GM12891 (cell line): ENCODE data around the gene LSM4.
"Not testable (repeated sequence)": the region's sequence is repeated elsewhere in the genome, so short reads cannot be mapped to it uniquely, and the experiment has no call there.

Experiments used
- DNase-seq: peaks from one replicate; pipeline ENCODE4 v3.0.0; 2011; ENCODE audit warnings: low spot score; ENCODE audit not compliant: insufficient read length
- FAIRE-seq: peaks from 2 replicates; lab custom pipeline; 2011; peaks lifted over from hg19 to GRCh38; lab: Jason Lieb, UNC
- PAX5 ChIP-seq: IDR thresholded peaks from 2 replicates; pipeline ENCODE4 v1.6.1; 2011; ENCODE audit warnings: low read length, moderate library complexity, mild to moderate bottlenecking; ENCODE audit not compliant: insufficient read depth, severe bottlenecking
- POLR2A ChIP-seq: IDR thresholded peaks from 2 replicates; pipeline ENCODE4 v1.6.1; 2011; ENCODE audit warnings: low read depth, low read length, control low read depth
- POLR2AphosphoS5 ChIP-seq: IDR thresholded peaks from 2 replicates; pipeline ENCODE4 v1.6.1; 2011; ENCODE audit warnings: low read depth, low read length, control low read depth
- POU2F2 ChIP-seq: IDR thresholded peaks from 2 replicates; pipeline ENCODE4 v1.6.1; 2011; ENCODE audit warnings: low read depth, mild to moderate bottlenecking, control low read depth, low read length, moderate library complexity
- SPI1 ChIP-seq: IDR thresholded peaks from 2 replicates; pipeline ENCODE4 v1.6.1; 2011; ENCODE audit warnings: low read depth, low read length, control low read depth
- TAF1 ChIP-seq: IDR thresholded peaks from 2 replicates; pipeline ENCODE4 v1.6.1; 2011; ENCODE audit warnings: low read depth, low read length, control low read depth

LSM4 gene

DNA sequence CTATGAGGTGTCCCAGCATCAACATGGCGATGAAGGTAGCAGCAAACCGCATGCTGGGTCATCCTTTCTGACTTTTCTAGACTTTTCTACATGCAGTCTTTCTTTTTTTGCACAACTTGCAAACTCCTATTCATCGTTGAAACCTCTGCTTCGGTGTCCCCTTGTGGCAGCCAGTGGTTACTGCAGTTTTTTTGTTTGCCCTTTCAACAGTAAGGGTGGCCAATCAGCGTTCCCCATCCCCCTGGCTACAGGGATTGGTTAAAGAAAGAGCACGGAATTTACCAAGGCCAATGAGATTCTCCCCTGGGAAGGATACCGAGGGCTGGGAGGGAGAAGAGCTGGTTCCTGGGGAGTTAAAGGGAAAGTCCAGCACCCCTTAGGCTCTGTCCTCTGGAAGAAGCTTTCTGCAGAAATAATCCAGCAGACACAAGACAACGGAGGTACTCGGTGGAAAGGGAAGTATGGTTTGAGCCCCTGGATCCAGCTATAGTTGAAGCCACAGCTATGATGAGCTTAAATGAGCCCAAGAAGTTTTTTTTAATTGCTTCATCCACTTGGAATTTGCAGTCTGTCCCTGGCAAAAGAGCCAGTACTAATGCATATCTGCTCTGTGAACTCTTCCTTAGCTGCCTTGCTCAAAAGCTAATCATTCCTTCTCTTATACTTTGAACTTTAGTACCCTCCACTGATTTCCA, 5.6 kb upstream of the LSM4 start:
- FAIRE-seq (peak; percentile 86), DNase-seq (peak; percentile 86)
- no peak for TF ChIP-seq POLR2A
- TF ChIP-seq POU2F2: no peak

DNA sequence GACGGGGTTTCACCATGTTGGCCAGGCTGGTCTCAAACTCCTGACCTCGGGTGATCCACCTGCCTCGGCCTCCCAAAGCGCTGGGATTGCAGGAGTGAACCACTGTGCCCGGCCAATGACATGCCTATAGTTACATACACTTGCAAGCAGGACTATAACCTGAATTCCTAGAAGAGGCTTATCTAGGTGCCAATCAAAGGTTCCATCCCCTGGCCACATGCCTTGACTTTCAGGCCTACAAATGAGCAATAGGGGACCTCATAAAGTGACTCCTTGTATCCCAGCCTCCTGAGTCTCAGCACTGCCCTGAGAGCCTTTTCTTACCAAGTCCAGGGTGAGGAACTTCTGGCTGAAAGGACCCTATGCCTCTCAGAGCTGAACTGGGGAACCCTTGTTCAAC, 3.9 kb upstream of the LSM4 start:
- no peak for FAIRE-seq
- TF ChIP-seq POU2F2: no peak
- TF ChIP-seq PAX5: no peak
- TF ChIP-seq POLR2A: no peak
- no peak for TF ChIP-seq TAF1
- TF ChIP-seq SPI1: no peak
- no peak for TF ChIP-seq POLR2AphosphoS5
- no peak for DNase-seq

DNA sequence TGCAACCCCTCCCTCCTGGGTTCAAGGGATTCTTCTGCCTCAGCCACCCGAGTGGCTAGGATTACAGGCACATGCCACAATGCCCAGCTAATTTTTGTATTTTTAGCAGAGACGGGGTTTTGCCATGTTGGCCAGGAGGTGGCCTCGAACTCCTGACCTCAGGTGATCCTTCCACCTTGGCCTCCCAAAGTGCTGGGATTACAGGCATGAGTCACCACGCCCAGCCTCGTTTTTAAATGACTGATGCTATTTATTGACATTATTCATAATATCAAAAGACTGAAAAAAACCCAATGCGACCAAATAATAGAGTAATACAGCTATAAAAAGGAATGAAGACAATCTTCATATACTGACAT, 1.5 kb upstream of the LSM4 start:
- not testable (repeated sequence) for FAIRE-seq, DNase-seq

DNA sequence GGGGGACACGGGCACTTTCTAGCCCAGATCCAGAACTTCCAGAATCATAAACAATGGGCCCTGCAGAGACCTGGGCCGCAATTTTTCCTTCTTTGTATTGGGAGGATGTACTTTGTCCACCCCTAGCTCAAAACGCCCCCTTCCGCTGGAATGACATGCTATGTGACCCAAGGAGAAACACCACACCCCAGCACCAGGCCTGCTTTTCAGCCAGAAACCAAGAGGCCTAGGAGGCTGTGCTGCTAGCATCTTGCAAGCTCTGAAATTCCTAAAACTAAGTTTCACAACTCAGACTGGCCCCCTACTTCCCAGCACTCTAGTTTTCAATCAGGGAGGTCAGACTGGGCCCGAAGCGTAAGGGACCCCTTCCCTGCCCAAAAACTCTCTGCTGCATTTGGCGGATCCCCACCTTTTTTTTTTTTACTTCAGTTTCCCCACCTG, 538 bp downstream of the LSM4 start:
- FAIRE-seq: no peak
- DNase-seq: no peak
- peak; percentile 1; the same call in 1 of the 2 replicates for TF ChIP-seq POLR2AphosphoS5
- TF ChIP-seq PAX5: no peak

DNA sequence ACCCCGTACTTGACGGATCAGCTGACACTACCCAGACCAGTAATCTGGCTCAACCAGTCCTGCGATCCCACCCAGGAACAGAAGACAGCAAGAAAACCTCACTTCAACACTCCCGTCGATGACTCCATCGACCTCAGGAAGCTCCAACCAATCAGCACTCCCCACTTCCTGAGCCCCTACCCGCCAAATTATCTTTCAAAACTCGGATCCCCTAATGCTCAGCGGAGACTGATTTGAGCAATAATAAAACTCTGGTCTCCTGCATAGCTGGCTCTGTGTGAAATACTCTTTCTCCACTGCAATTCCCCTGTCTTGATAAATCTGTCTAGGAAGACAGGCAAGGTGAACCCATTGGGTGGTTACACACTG, 1.2 kb downstream of the LSM4 start:
- TF ChIP-seq PAX5 (no peak), POLR2A (no peak)
- no peak for FAIRE-seq

DNA sequence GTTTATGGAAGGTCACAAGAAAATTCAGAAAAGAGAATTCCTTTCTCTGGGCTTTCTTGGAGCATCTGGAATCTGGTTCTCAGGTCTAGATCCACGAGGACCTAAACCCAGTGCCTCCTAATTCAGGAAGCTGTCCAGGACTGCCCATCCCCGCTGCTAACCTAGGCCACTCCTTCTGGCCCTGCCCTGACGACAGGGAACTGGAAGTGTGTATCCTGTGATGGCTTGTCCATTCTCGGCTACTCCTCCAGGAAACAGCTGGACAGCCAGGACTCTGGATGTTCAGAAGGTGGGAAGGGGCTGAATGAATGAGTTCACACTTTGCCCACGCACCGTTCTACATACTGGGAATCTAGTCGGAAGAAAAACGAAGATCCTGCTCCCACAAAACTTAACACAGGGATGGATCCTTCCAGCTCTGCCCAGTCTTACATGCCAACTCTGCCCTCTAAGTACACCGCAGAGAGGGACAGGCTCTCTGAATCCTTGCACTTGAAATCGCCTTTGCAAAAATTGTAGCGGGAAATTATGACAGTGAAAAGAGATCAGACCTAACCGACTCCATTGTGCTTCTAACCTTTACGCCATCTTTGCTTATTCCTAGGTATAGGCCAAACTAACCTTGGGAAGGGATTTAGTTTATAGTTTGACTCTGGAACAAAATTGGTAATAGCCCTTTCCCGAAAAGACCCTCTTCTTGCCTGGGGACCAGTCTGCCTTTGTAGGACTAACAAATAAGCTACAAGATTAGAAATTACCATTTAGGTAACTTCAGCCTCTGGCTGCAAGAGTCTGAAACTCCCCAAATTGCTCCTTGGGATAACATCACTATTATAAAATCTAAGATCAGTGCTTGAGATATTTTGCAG, 1.8 kb downstream of the LSM4 start:
- FAIRE-seq (no peak), DNase-seq (no peak)
- TF ChIP-seq POLR2A: no peak
- TF ChIP-seq SPI1: no peak
- no peak for TF ChIP-seq POU2F2
- TF ChIP-seq PAX5: no peak
- TF ChIP-seq POLR2AphosphoS5: no peak
- TF ChIP-seq TAF1: no peak

More for the DNA sequence above, 1.2 kb downstream of the LSM4 start:
- DNase-seq: no peak

DNA sequence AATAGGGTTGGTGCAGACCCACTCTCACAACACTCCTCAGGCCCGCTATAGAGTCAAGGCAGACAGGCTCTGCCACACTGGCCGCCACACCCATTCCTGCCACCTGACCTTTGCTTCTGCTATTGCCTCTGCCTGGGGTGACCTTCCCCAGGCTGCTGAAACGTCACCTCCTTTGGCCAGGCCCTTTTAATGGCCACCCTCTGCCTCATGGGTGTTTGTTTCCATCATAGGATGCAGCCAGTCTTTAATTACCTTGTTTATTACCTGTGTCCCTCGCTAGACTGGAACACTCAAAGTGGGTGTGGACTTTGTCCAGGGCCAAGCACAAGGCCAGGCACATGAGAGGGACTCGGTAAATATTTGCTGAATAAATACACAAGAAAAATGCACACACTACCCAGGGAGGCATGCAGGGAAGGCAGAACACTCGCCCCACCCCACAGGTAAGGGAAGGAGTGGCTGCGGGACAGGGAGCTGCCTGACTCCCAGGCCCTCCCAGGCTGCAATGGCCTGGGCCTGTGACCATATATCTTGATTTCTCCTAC, 3.2 kb downstream of the LSM4 start:
- DNase-seq (no peak), FAIRE-seq (no peak)
- TF ChIP-seq POLR2AphosphoS5: no peak
- no peak for TF ChIP-seq POU2F2
- TF ChIP-seq POLR2A: no peak
- no peak for TF ChIP-seq SPI1
- TF ChIP-seq TAF1: no peak
- no peak for TF ChIP-seq PAX5

DNA sequence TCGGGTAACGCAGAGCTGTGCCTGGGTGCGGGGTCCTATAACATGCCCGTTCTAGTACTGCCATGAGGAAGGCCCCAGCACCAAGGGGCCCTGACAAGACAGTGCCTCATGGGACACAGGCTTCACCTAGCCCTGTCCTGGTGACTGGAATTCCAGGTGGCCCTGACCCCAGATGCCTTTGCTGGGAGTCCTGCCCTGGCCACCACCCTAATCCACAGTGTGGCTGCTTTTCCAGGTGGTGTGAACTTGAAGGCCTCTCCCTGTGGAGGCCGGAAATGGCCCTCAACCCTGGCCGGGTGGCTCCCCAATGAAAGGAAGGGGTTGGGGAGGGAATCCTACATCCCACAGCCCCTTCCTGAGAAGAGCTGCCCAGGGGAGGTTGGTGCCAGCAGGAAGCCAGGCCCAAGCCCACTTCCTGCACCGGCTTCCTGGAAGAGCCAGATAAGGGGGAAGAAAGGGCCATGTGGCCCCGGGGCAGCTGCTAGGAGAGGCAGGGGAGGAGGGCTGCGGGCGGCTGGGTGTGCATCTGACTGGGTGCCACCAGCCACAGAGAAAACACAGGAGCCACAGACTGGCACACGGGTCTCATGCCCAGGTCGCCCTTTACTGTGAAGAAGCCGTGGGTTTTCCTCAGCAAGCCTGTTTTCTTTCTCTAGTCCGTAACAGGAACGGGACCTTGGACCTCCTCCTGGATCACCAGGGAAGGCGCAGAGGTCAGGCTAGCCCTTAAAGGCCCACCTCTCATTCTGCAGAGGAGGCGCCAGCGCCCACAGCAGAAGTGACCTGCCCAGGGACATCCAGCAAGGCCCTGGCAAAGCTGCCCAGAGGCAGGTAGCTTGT, 4.7 kb downstream of the LSM4 start:
- no peak for FAIRE-seq
- DNase-seq: no peak
- TF ChIP-seq POLR2AphosphoS5: no peak
- no peak for TF ChIP-seq TAF1
- TF ChIP-seq PAX5: no peak
- no peak for TF ChIP-seq POLR2A
- TF ChIP-seq POU2F2: no peak
- no peak for TF ChIP-seq SPI1

DNA sequence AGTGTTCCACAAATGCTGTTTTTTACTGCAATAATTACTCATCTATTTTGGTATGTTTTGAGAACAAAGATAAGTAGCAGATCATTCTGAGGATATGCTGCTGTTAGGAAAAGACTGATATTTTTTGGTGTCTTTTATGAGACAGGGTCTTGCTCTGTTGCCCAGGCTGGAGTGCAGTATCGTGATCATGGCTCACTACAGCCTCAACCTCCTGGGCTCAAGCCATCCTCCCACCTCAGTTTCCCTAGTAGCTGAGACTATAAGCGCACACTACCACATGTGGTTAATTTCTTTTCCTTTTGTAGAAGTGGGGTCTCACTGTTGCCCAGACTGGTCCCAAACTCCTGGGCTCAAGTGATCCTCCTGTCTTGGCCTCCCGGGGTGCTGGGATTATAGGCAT, 9.5 kb downstream of the LSM4 start:
- TF ChIP-seq POLR2A (no peak), POLR2AphosphoS5 (no peak)
- DNase-seq: no peak
- no peak for FAIRE-seq

DNA sequence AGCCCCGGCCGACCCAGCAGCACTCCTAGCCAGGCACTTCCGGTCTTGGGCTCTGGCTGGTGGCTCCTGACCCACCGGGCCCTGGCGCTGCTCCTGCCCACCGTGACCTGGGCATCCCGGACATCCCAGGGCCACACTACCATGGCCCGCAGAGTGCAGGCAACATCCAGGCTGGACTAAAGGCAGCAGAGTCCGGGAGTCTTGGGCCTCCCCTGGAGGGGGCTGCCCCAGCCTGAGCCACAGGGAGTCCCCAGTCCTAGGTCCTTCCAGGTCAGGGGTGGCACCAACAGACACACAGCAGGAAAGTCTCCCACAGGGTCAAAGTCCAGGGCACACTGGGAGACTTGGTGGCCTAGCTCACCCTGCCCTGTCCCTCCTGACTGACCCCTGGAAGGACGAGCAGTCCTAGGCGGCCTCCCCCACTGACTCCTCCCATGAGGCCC, 10.8 kb downstream of the LSM4 start:
- TF ChIP-seq PAX5: no peak
- FAIRE-seq (no peak), DNase-seq (no peak)
